BLaER1 treated with 17β-estradiol and CSF1 and Interleukin-3, amounts not matched to agents 10 nM and 100 nM (cell line): ENCODE data around the gene CD209.
A peak's percentile ranks its signal among the peaks of the same experiment; 100 is the strongest.
"Not testable (repeated sequence)": the region's sequence is repeated elsewhere in the genome, so short reads cannot be mapped to it uniquely, and the experiment has no call there.

Experiments
- H3K27ac ChIP-seq, 11 experiments: shearing (Covaris generic); formaldehyde crosslinking; 2 replicates each; pipeline ENCODE4 v1.8.1; 2022
- H3K27me3 ChIP-seq, 11 experiments: shearing (Covaris generic); formaldehyde crosslinking; 2 replicates each; pipeline ENCODE4 v1.8.1; 2022
- H3K36me3 ChIP-seq, 11 experiments: shearing (Covaris generic); formaldehyde crosslinking; 2 replicates each; pipeline ENCODE4 v1.8.1; 2022
- H3K4me1 ChIP-seq, 10 experiments: shearing (Covaris generic); formaldehyde crosslinking; 2 replicates each; pipeline ENCODE4 v1.8.1; 2022
- H3K4me2 ChIP-seq, 11 experiments: shearing (Covaris generic); formaldehyde crosslinking; 2 replicates each; pipeline ENCODE4 v1.8.1; 2022
- H3K4me3 ChIP-seq, 10 experiments: shearing (Covaris generic); formaldehyde crosslinking; 2 replicates each; pipeline ENCODE4 v1.8.1; 2022
- H3K9ac ChIP-seq, 11 experiments: shearing (Covaris generic); formaldehyde crosslinking; 2 replicates each; pipeline ENCODE4 v1.8.1; 2022
- H3K9me3 ChIP-seq, 11 experiments: shearing (Covaris generic); formaldehyde crosslinking; replicated peaks in 1 of 11; 2 replicates each; pipeline ENCODE4 v1.8.1; 2022
- H4K20me1 ChIP-seq, 11 experiments: shearing (Covaris generic); formaldehyde crosslinking; 2 replicates each; pipeline ENCODE4 v1.8.1; 2022
- Cebpa-rat ChIP-seq, 11 experiments: shearing (Covaris generic); IDR thresholded peaks; 2 replicates each; pipeline ENCODE4 v1.8.1; 2022

CD209 gene

DNA sequence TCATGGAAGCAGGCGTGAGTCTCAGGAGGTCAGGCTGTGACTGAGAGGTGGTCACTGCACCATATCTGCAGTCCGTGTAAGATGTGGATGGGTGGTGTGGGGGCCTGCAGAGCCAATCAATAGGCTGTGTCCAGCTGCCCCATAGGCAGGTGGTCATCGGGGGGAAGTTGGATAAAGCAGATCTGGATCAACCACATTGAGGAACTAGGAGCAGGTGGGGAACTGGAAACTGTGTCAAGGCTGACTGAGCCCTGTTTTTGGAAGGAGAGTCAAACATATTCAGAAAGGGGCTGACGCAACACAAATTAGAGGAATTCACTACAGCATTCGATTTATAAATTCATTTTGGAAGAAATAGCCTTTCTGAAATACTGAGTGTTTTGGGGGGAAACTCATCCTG lies 30.7 kb upstream of the CD209 start:
- peak overlapping the region in 10 of 11 experiments; percentile 26 to 84 (median 67); a peak in 19 of 22 replicates for H3K4me2 ChIP-seq
- peak overlapping the region in 6 of 11 experiments; percentile 4 to 67 (median 52); a peak in 8 of 22 replicates for H3K9ac ChIP-seq
- peak overlapping the region in 7 of 11 experiments; percentile 44 to 84 (median 69); a peak in 14 of 22 replicates for H3K27ac ChIP-seq
- H3K9me3 ChIP-seq, result peaks cover 0 to 6% (median 0%) of the 10 kb centered on the region in 11 experiments; a peak in 1 of 22 replicates
- TF ChIP-seq Cebpa-rat (IDR thresholded peaks at IDR 0.05), result peak in 2 of 11 experiments; percentile 61 to 64; a peak in 3 of 22 replicates
- peaks cover 0 to 10% (median 0%) of the 10 kb centered on the region in 11 experiments; a peak in 3 of 22 replicates for H3K27me3 ChIP-seq
- no peak overlapping the region for H3K4me3 ChIP-seq
- no peaks in the 10 kb centered on the region for H4K20me1 ChIP-seq
- no peaks in the 10 kb centered on the region for H3K36me3 ChIP-seq
- H3K4me1 ChIP-seq, result peaks cover 7 to 90% (median 40%) of the 10 kb centered on the region in 10 experiments

GRCh38 chr19:7775761-7776160 lies 28.4 kb upstream of the CD209 start:
- 0 out of 22 replicates have a peak, but pooled peaks cover 0 to under 1% (median 0%) of the 10 kb centered on the region in 11 experiments for H3K27me3 ChIP-seq
- no peak overlapping the region for H3K9ac ChIP-seq
- H3K36me3 ChIP-seq, result no peaks in the 10 kb centered on the region
- TF ChIP-seq Cebpa-rat (IDR thresholded peaks at IDR 0.05), result no peak
- H3K9me3 ChIP-seq, result peaks cover 0 to 6% (median 0%) of the 10 kb centered on the region in 11 experiments; a peak in 1 of 22 replicates
- H3K4me2 ChIP-seq, result no peak overlapping the region
- H3K4me1 ChIP-seq, result peaks cover 7 to 90% (median 50%) of the 10 kb centered on the region in 10 experiments
- no peaks in the 10 kb centered on the region for H4K20me1 ChIP-seq
- H3K27ac ChIP-seq, result no peak overlapping the region
- no peak overlapping the region for H3K4me3 ChIP-seq

- peaks cover 7 to 71% (median 37%) of the 10 kb centered on the region in 10 experiments for H3K4me1 ChIP-seq
- peak overlapping the region in 5 of 11 experiments; percentile 22 to 73 (median 58); a peak in 7 of 22 replicates for H3K27ac ChIP-seq
- TF ChIP-seq Cebpa-rat (IDR thresholded peaks at IDR 0.05), result 0 out of 22 replicates have a peak, but pooled peaks of 3 of the 11 experiments have one; percentile 8 to 45 (median 29)
- H4K20me1 ChIP-seq, result no peaks in the 10 kb centered on the region
- 0 out of 22 replicates have a peak, but pooled peaks cover 0 to under 1% (median 0%) of the 10 kb centered on the region in 11 experiments for H3K27me3 ChIP-seq
- peak overlapping the region in 6 of 11 experiments; percentile 39 to 77 (median 61); a peak in 10 of 22 replicates for H3K4me2 ChIP-seq
- no peak overlapping the region for H3K9ac ChIP-seq
- H3K4me3 ChIP-seq, result no peak overlapping the region
- H3K9me3 ChIP-seq, result no peaks in the 10 kb centered on the region
- no peaks in the 10 kb centered on the region for H3K36me3 ChIP-seq
Measured at GRCh38 chr19:7773841-7774240, 26.5 kb upstream of the CD209 start.

DNA sequence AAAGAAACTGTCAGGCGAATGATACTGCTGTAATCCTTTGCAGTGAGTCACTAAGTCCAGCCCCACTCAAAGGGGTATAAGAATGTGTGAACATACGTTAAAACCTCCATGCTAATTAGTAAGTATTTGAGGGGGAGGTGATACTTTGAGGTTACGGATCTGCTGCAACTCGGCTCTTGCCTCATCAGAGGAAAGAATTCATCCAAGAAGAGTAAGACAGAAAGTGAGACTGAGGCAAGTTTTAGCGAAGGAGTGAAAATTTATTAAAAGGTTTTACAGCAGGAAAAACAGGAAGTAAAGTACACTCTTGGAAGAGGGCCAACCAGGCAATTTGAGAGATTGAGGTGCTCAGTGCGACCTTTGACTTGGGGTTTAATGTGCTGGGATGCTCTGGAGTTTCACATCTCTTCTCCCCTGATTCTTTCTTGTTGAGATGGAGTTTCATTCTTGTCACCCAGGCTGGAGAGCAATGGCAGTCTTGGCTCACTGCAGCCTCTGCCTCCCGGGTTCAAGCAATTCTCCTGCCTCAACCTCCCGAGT lies 25.5 kb upstream of the CD209 start:
- Histone ChIP-seq H3K9ac (peak overlapping the region in 3 of 11 experiments; percentile 17 to 57 (median 46); a peak in 5 of 22 replicates), H3K4me2 (peak overlapping the region in 10 of 11 experiments; percentile 5 to 77 (median 44); a peak in 18 of 22 replicates), H3K9me3 (no peaks in the 10 kb centered on the region), H4K20me1 (no peaks in the 10 kb centered on the region), H3K27me3 (0 out of 22 replicates have a peak, but pooled peaks cover 0 to 4% (median 0%) of the 10 kb centered on the region in 11 experiments), H3K27ac (peak overlapping the region in 7 of 11 experiments; percentile 9 to 73 (median 46); a peak in 11 of 22 replicates), H3K4me1 (peaks cover 0 to 61% (median 26%) of the 10 kb centered on the region in 10 experiments; a peak in 16 of 20 replicates), H3K36me3 (no peaks in the 10 kb centered on the region), H3K4me3 (no peak overlapping the region; a peak in 1 of 20 replicates)
- peak in 5 of 11 experiments; percentile 40 to 83 (median 76); a peak in 7 of 22 replicates for TF ChIP-seq Cebpa-rat (IDR thresholded peaks at IDR 0.05)

DNA sequence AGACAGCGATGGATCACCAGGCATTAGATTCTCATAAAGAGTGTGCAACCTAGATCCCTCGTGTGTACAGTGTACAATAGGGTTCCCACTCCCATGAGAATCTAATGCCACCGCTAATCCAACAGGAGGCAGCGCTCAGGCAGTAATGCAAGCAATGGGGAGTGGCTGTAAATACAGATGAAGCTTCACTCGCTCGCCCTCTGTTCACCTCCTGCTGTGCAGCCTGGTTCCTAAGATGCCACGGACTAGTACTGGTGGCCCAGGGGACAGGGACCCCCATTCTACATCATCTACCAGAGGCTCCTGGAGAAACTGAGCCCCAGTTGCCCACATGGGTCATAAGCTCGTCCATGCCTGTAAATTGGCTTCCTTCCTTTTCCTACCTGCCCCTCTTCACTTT lies 23.7 kb upstream of the CD209 start:
- H3K27me3 ChIP-seq, result 0 out of 22 replicates have a peak, but pooled peaks cover 0 to 4% (median 0%) of the 10 kb centered on the region in 11 experiments
- H3K4me2 ChIP-seq, result peak overlapping the region in 3 of 11 experiments; percentile 25 to 71 (median 63); a peak in 4 of 22 replicates
- no peak overlapping the region for H3K9ac ChIP-seq
- peaks cover 0 to 52% (median 26%) of the 10 kb centered on the region in 10 experiments; a peak in 14 of 20 replicates for H3K4me1 ChIP-seq
- no peak for TF ChIP-seq Cebpa-rat (IDR thresholded peaks at IDR 0.05)
- no peaks in the 10 kb centered on the region for H3K9me3 ChIP-seq
- no peak overlapping the region for H3K4me3 ChIP-seq
- H3K36me3 ChIP-seq, result no peaks in the 10 kb centered on the region
- H3K27ac ChIP-seq, result no peak overlapping the region
- no peaks in the 10 kb centered on the region for H4K20me1 ChIP-seq

- H3K36me3 ChIP-seq, result no peaks in the 10 kb centered on the region
- peaks cover 0 to 41% (median 26%) of the 10 kb centered on the region in 10 experiments; a peak in 14 of 20 replicates for H3K4me1 ChIP-seq
Measured at GRCh38 chr19:7769171-7769570, 21.8 kb upstream of the CD209 start.

GRCh38 chr19:7767487-7767886 lies 20.2 kb upstream of the CD209 start:
- H3K9ac ChIP-seq, result no peak overlapping the region
- H3K36me3 ChIP-seq, result no peaks in the 10 kb centered on the region
- H3K27ac ChIP-seq, result no peak overlapping the region
- peaks cover 6 to 41% (median 28%) of the 10 kb centered on the region in 10 experiments for H3K4me1 ChIP-seq
- no peak for TF ChIP-seq Cebpa-rat (IDR thresholded peaks at IDR 0.05)
- 0 out of 22 replicates have a peak, but pooled peaks cover 0 to 4% (median 0%) of the 10 kb centered on the region in 11 experiments for H3K27me3 ChIP-seq
- peak overlapping the region in 3 of 11 experiments; percentile 17 to 55 (median 50); a peak in 5 of 22 replicates for H3K4me2 ChIP-seq
- no peaks in the 10 kb centered on the region for H4K20me1 ChIP-seq
- no peak overlapping the region for H3K4me3 ChIP-seq
- H3K9me3 ChIP-seq, result no peaks in the 10 kb centered on the region; a peak in 1 of 22 replicates

More at GRCh38 chr19:7769171-7769570, 21.8 kb upstream of the CD209 start:
- TF ChIP-seq Cebpa-rat (IDR thresholded peaks at IDR 0.05), result no peak
- Histone ChIP-seq H3K4me2 (peak overlapping the region in 2 of 11 experiments; percentile 1 to 6; a peak in 1 of 22 replicates), H3K27ac (no peak overlapping the region), H3K27me3 (0 out of 22 replicates have a peak, but pooled peaks cover 0 to 4% (median 0%) of the 10 kb centered on the region in 11 experiments), H3K4me3 (no peak overlapping the region), H3K9ac (no peak overlapping the region), H3K9me3 (no peaks in the 10 kb centered on the region), H4K20me1 (no peaks in the 10 kb centered on the region)

GRCh38 chr19:7766535-7766934 lies 19.2 kb upstream of the CD209 start:
- H3K36me3 ChIP-seq, result no peaks in the 10 kb centered on the region
- TF ChIP-seq Cebpa-rat (IDR thresholded peaks at IDR 0.05), result no peak
- H3K4me2 ChIP-seq, result no peak overlapping the region
- H3K9ac ChIP-seq, result no peak overlapping the region
- no peak overlapping the region for H3K27ac ChIP-seq
- H3K4me3 ChIP-seq, result no peak overlapping the region
- H4K20me1 ChIP-seq, result no peaks in the 10 kb centered on the region
- H3K9me3 ChIP-seq, result peaks cover 0 to 9% (median 0%) of the 10 kb centered on the region in 11 experiments; a peak in 6 of 22 replicates
- 0 out of 22 replicates have a peak, but pooled peaks cover 0 to 4% (median 0%) of the 10 kb centered on the region in 11 experiments for H3K27me3 ChIP-seq
- H3K4me1 ChIP-seq, result peaks cover 6 to 32% (median 21%) of the 10 kb centered on the region in 10 experiments

- not testable (repeated sequence) for H3K4me3 ChIP-seq, H4K20me1 ChIP-seq, H3K27me3 ChIP-seq, H3K9ac ChIP-seq, H3K36me3 ChIP-seq, H3K27ac ChIP-seq
- peaks cover 6 to 26% (median 18%) of the 10 kb centered on the region in 10 experiments for H3K4me1 ChIP-seq
- H3K4me2 ChIP-seq, result peak overlapping the region in 1 of 11 experiments; percentile 9; a peak in 1 of 22 replicates
- H3K9me3 ChIP-seq, result peaks cover 10 to 24% (median 15%) of the 10 kb centered on the region in 11 experiments
Measured at GRCh38 chr19:7765043-7765442, 17.7 kb upstream of the CD209 start.

DNA sequence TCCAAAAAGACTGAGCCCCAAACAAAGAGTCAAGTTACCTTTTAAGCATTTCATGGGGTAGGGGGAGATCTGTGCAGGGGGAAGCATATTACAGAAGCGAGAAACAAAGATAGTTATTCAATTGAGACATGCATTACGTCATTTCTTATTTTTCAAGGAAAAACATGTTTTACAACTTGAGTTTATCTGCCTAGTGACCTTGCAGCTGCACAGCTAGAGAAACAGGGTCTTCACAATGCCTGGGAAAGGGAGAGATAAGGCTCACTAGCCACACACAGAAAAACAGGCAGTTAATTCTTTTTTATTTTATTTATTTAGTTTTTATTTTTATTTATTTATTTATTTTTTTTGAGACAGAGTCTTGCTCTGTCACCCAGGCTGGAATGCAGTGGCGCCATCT lies 16.8 kb upstream of the CD209 start:
- Histone ChIP-seq H3K9me3 (peaks cover 19 to 33% (median 24%) of the 10 kb centered on the region in 11 experiments), H3K4me1 (peaks cover 6 to 26% (median 18%) of the 10 kb centered on the region in 10 experiments), H3K4me2 (peak overlapping the region in 5 of 11 experiments; percentile 32 to 72 (median 60); a peak in 10 of 22 replicates)
- not testable (repeated sequence) for H3K27me3 ChIP-seq, H3K27ac ChIP-seq, H4K20me1 ChIP-seq, H3K9ac ChIP-seq, H3K36me3 ChIP-seq, H3K4me3 ChIP-seq
